OCI-LY7 (cell line): ENCODE results near the gene MNAT1. TPM values are rescaled to one million over a fixed set of nuclear protein-coding genes. Genes with fewer than 3 reads are reported as not detected.

Experiments used
- BruUV-seq: library from RNA; stranded (reverse); fragments of 400-500 nt; replicated peaks from 2 replicates; lab custom pipeline; 2021; lab: Mats Ljungman, UMichigan
- CTCF ChIA-PET: fragments of 300-600 bp; sonication (Branson Sonifier 250); formaldehyde crosslinking; loops from one replicate; lab custom pipeline; 2022; ENCODE audit warnings: antibody characterized with exemption; ENCODE audit not compliant: unreplicated experiment; lab: Charles Lee
- POLR2A ChIA-PET: fragments of 300-600 bp; sonication (Branson Sonifier 250); formaldehyde crosslinking; loops from one replicate; lab custom pipeline; 2022; ENCODE audit warnings: antibody characterized with exemption; lab: Charles Lee
- DNase-seq: peaks from one replicate; pipeline ENCODE4 v3.0.0-alpha.2; 2015; ENCODE audit warnings: low spot score
- H2AFZ ChIP-seq: fragments of 200-600 bp; sonication (generic), shearing (Covaris generic); 2 replicates; pipeline ENCODE4 v1.6.1; 2014; ENCODE audit warnings: mild to moderate bottlenecking, antibody characterized with exemption, low read length, moderate library complexity
- H3K27ac ChIP-seq: fragments of 200-600 bp; sonication (generic); 2 replicates; pipeline ENCODE4 v1.5.1; 2014; ENCODE audit warnings: mixed run types, low read depth, mild to moderate bottlenecking, moderate library complexity, low read length, inconsistent platforms; ENCODE audit not compliant: poor library complexity, severe bottlenecking
- H3K36me3 ChIP-seq: fragments of 200-600 bp; sonication (generic); 2 replicates; pipeline ENCODE4 v1.6.1; 2014; ENCODE audit warnings: mild to moderate bottlenecking, antibody characterized with exemption, low read length, moderate library complexity, mixed read lengths; ENCODE audit not compliant: insufficient read depth
- H3K4me1 ChIP-seq: fragments of 200-600 bp; sonication (generic); 2 replicates; pipeline ENCODE4 v1.5.1; 2014; ENCODE audit warnings: mild to moderate bottlenecking, low read length; ENCODE audit not compliant: insufficient read depth, poor library complexity, severe bottlenecking
- H3K4me2 ChIP-seq: fragments of 200-600 bp; sonication (generic); 2 replicates; pipeline ENCODE4 v1.6.1; 2014; ENCODE audit warnings: mild to moderate bottlenecking, low read length
- H3K4me3 ChIP-seq: fragments of 200-600 bp; sonication (generic); 2 replicates; pipeline ENCODE4 v1.5.1; 2014; ENCODE audit warnings: mild to moderate bottlenecking, low read depth, low read length; ENCODE audit not compliant: poor library complexity, severe bottlenecking
- H3K79me2 ChIP-seq: fragments of 200-600 bp; sonication (generic); 2 replicates; pipeline ENCODE4 v1.6.1; 2016; ENCODE audit warnings: low read depth, mild to moderate bottlenecking, low read length, moderate library complexity, mixed read lengths; ENCODE audit not compliant: insufficient read depth
- H3K9me2 ChIP-seq: fragments of 200-600 bp; sonication (generic); 2 replicates; pipeline ENCODE4 v1.6.1; 2016; ENCODE audit warnings: mild to moderate bottlenecking, low read length, mixed read lengths; ENCODE audit not compliant: insufficient read depth
- H3K9me3 ChIP-seq: fragments of 200-600 bp; sonication (generic); 2 replicates; pipeline ENCODE4 v1.6.1; 2014; ENCODE audit warnings: mild to moderate bottlenecking, mixed run types, low read length, mixed read lengths
- H4K20me1 ChIP-seq: fragments of 200-600 bp; sonication (generic); 2 replicates; pipeline ENCODE4 v1.6.1; 2014; ENCODE audit warnings: mild to moderate bottlenecking, antibody characterized with exemption, low read length, moderate library complexity, mixed read lengths; ENCODE audit not compliant: insufficient read depth
- EZH2phosphoT487 ChIP-seq: fragments of 200-600 bp; sonication (generic); IDR thresholded peaks from 2 replicates; pipeline ENCODE4 v1.6.1; 2018; ENCODE audit warnings: low read depth, borderline replicate concordance, mild to moderate bottlenecking, mixed run types, antibody characterized with exemption, low read length, moderate library complexity, mixed read lengths
- intact Hi-C: fragments of 100-400 bp; cut with micrococcal nuclease; formaldehyde crosslinking; loops from one replicate; pipeline ENCODE4 v1.10.0; 2022; ENCODE audit not compliant: unreplicated experiment
- total RNA-seq, 2 experiments: library from RNA; depleted of rRNA in 1 of 2; stranded (reverse); fragments of >200 nt in 1 of 2; shearing (Covaris generic) in 1 of 2; gene quantifications; 2 replicates each; pipeline ENCODE4 v1.2.3, GENCODE V29; 2014 to 2022
- TF ChIP-seq, protein P1 (sequence below): fragments of 200-600 bp; sonication (generic); conservative IDR thresholded peaks from 2 replicates; pipeline ENCODE4 v1.5.1; 2014; ENCODE audit warnings: mild to moderate bottlenecking, antibody characterized with exemption, low read length, moderate library complexity, mixed read lengths

Gene MNAT1
- total RNA-seq, 2 experiments from 2014 or later = 58.5 to 60.9 TPM

DNA sequence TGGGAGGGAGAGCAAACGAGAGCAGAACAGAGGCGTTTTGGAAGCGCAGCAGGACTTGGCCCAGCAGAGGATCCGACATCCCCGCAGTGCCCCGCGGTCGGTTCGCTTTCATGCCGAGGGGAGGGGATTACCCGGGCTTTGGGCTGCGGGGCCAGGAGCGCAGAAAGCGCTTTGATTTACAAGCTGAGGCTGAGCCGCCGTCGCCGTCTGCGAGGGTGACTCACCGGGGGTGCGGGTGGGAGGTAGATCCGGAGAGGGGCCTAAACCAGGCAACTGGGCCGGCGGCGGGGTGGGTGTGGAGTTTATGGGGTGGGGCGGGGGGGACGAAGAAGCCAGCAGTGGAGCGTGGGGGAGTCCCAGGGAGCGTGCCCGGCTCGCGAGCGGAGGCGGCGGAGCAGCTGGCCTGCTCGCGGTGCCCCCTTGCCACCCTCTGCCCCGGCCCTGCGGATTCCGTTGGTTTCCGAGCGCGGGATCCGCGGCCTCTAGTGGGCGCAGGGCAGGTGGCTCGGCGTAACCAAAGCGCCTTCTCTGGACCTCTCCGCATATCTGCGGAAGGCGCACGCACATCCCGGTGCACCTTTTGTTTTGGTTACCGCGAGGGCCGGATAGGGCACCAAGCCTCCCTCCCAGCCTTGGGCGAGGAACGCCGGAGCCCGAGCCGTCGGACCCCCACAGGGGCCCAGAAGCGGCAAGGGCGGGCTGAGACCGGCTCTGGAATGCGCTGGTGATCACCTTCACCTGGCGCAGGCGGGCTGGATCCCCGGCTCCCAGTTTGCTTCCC is 13.0 kb upstream of the MNAT1 start:
- H4K20me1 ChIP-seq = no peaks in the 10 kb centered on the region
- POLR2A ChIA-PET = interaction anchor here (0.6 kb wide), 1 partner anchor 90 kb away, joined by 3 read pairs; no protein-coding TSS in a partner anchor
- peak overlapping the region; percentile 86; the same call in 1 of the 2 replicates for H2AFZ ChIP-seq
- no peaks in the 10 kb centered on the region for H3K9me2 ChIP-seq
- DNase-seq = peak; percentile 11
- no peaks in the 10 kb centered on the region for H3K9me3 ChIP-seq
- H3K4me1 ChIP-seq = peaks cover 15% of the 10 kb centered on the region
- intact Hi-C loops = no loop called here
- TF ChIP-seq EZH2phosphoT487 = peak; percentile 40; the same call in 1 of the 2 replicates
- TF ChIP-seq, protein P1, sequence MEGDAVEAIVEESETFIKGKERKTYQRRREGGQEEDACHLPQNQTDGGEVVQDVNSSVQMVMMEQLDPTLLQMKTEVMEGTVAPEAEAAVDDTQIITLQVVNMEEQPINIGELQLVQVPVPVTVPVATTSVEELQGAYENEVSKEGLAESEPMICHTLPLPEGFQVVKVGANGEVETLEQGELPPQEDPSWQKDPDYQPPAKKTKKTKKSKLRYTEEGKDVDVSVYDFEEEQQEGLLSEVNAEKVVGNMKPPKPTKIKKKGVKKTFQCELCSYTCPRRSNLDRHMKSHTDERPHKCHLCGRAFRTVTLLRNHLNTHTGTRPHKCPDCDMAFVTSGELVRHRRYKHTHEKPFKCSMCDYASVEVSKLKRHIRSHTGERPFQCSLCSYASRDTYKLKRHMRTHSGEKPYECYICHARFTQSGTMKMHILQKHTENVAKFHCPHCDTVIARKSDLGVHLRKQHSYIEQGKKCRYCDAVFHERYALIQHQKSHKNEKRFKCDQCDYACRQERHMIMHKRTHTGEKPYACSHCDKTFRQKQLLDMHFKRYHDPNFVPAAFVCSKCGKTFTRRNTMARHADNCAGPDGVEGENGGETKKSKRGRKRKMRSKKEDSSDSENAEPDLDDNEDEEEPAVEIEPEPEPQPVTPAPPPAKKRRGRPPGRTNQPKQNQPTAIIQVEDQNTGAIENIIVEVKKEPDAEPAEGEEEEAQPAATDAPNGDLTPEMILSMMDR = peak; percentile 31; the same call in 1 of the 2 replicates
- H3K4me2 ChIP-seq = peak overlapping the region; percentile 79
- H3K4me3 ChIP-seq = peak overlapping the region; percentile 83
- no peaks in the 10 kb centered on the region for H3K36me3 ChIP-seq
- H3K27ac ChIP-seq = no peak overlapping the region
- no peaks in the 10 kb centered on the region for H3K79me2 ChIP-seq
- CTCF ChIA-PET = no interaction called here
- no TSS peak for BruUV-seq

DNA sequence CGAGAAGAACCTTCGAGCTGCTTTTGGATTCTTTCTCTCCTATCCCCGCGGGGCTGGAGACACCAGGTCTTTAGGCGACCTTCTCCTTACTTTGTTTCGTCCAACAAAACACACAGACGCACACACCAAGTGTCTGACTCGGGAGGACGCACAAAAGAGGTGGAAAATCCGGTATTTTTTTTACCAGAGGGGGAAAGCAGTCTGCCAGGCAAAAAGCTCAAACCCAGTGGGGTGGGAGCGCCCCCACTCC is 12.5 kb upstream of the MNAT1 start:
- POLR2A ChIA-PET = no interaction called here
- Histone ChIP-seq H3K9me2 (no peaks in the 10 kb centered on the region), H3K79me2 (no peaks in the 10 kb centered on the region), H3K36me3 (no peaks in the 10 kb centered on the region), H3K4me1 (peaks cover 15% of the 10 kb centered on the region), H3K27ac (no peak overlapping the region), H2AFZ (peak overlapping the region; percentile 86; the same call in 1 of the 2 replicates), H3K4me2 (peak overlapping the region; percentile 79), H4K20me1 (no peaks in the 10 kb centered on the region), H3K9me3 (no peaks in the 10 kb centered on the region), H3K4me3 (peak overlapping the region; percentile 83)
- no TSS peak for BruUV-seq
- intact Hi-C loops = no loop called here
- CTCF ChIA-PET = no interaction called here
- no peak for DNase-seq
- TF ChIP-seq, protein P1 = no peak
- TF ChIP-seq EZH2phosphoT487 = no peak
